ENCODE data around the gene WIPF1.

The WIPF1 gene

GRCh38 chr2:174618179-174618578, 20.6 kb upstream of the WIPF1 start:
- no peak for DNase-seq (ENCODE audit: low spot score)

- no peak for DNase-seq (ENCODE audit: low spot score)
These were observed 20.1 kb upstream of the WIPF1 start for GRCh38 chr2:174617718-174618117.

- peak; percentile 51 for DNase-seq (ENCODE audit: low spot score)
These were observed 19.5 kb upstream of the WIPF1 start for GRCh38 chr2:174617120-174617519.

- no peak for DNase-seq (ENCODE audit: low spot score)
These were observed 18.4 kb upstream of the WIPF1 start for GRCh38 chr2:174615871-174616436.

GRCh38 chr2:174614261-174614660, 16.7 kb upstream of the WIPF1 start:
- no peak for DNase-seq (ENCODE audit: low spot score)

- DNase-seq (ENCODE audit: low spot score): no peak
These were observed 15.9 kb upstream of the WIPF1 start for GRCh38 chr2:174613531-174613930.

- peak; percentile 31 for DNase-seq (ENCODE audit: low spot score)
These were observed 15.4 kb upstream of the WIPF1 start for GRCh38 chr2:174612970-174613369.

- DNase-seq (ENCODE audit: low spot score): no peak
These were observed 14.2 kb upstream of the WIPF1 start for GRCh38 chr2:174611854-174612253.

- no peak for DNase-seq (ENCODE audit: low spot score)
These were observed 13.4 kb upstream of the WIPF1 start for GRCh38 chr2:174611006-174611405.

- no peak for DNase-seq (ENCODE audit: low spot score)
These were observed 12.8 kb upstream of the WIPF1 start for GRCh38 chr2:174610243-174610995.

- no peak for DNase-seq (ENCODE audit: low spot score)
These were observed 11.7 kb upstream of the WIPF1 start for GRCh38 chr2:174609261-174609660.

- no peak for DNase-seq (ENCODE audit: low spot score)
These were observed 11.2 kb upstream of the WIPF1 start for GRCh38 chr2:174608866-174609214.

- DNase-seq (ENCODE audit: low spot score): no peak
These were observed 10.6 kb upstream of the WIPF1 start for GRCh38 chr2:174607989-174608865.

- no peak for DNase-seq (ENCODE audit: low spot score)
These were observed 10.0 kb upstream of the WIPF1 start for GRCh38 chr2:174607584-174607983.

GRCh38 chr2:174606336-174606735, 8.7 kb upstream of the WIPF1 start:
- no peak for DNase-seq (ENCODE audit: low spot score)

- no peak for DNase-seq (ENCODE audit: low spot score)
These were observed 8.1 kb upstream of the WIPF1 start for GRCh38 chr2:174605687-174606086.

GRCh38 chr2:174603280-174603679, 5.7 kb upstream of the WIPF1 start:
- DNase-seq (ENCODE audit: low spot score): peak; percentile 30

- no peak for DNase-seq (ENCODE audit: low spot score)
These were observed 5.1 kb upstream of the WIPF1 start for GRCh38 chr2:174602745-174603144.

GRCh38 chr2:174600349-174600748, 2.7 kb upstream of the WIPF1 start:
- no peak for DNase-seq (ENCODE audit: low spot score)

- DNase-seq (ENCODE audit: low spot score): no peak
These were observed 1.8 kb upstream of the WIPF1 start for GRCh38 chr2:174599310-174599921.

GRCh38 chr2:174597009-174597344, 627 bp downstream of the WIPF1 start:
- DNase-seq (ENCODE audit: low spot score): no peak

- DNase-seq (ENCODE audit: low spot score): no peak
These were observed 1.7 kb downstream of the WIPF1 start for GRCh38 chr2:174595891-174596397.

All from HuH-7 (cell line).